NCI-H345 treated with DMSO at 0.1 percent for 48 hours (cell line): ENCODE results near the gene CT45A3.
"Not testable (repeated sequence)": the region's sequence is repeated elsewhere in the genome, so short reads cannot be mapped to it uniquely, and the experiment has no call there.

Experiments
- DNase-seq: peaks from one replicate; lab custom pipeline; 2025; ENCODE audit not compliant: unreplicated experiment; lab: John Stamatoyannopoulos, UW

Gene CT45A3, protein sequence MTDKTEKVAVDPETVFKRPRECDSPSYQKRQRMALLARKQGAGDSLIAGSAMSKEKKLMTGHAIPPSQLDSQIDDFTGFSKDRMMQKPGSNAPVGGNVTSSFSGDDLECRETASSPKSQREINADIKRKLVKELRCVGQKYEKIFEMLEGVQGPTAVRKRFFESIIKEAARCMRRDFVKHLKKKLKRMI

DNA sequence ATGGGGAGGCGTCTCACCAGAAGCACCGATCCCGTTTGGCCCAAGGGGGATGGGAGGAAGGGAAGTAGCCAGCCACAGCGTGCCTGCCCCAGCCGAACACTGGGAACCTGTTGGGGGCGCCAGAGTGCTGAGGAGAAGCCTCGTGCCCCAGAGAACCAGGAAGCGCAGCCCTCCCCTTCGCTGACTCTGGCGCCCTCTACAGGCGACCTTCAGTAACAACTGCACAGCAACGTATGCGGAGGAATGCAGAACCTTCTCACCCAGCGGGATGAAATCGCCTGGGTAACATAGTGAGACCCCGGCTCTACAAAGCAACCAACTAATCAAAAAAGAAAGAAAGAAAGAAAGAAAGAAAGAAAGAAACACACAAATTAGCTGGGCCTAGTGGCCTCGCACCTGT is at the start of gene CT45A3:
Gene CT45A3, minus strand, starts transcription at position 101 of the 400 bp plus-strand sequence. CDS start 3,747 bp downstream, outside the sequence.
- DNase-seq, result not testable (repeated sequence)

DNA sequence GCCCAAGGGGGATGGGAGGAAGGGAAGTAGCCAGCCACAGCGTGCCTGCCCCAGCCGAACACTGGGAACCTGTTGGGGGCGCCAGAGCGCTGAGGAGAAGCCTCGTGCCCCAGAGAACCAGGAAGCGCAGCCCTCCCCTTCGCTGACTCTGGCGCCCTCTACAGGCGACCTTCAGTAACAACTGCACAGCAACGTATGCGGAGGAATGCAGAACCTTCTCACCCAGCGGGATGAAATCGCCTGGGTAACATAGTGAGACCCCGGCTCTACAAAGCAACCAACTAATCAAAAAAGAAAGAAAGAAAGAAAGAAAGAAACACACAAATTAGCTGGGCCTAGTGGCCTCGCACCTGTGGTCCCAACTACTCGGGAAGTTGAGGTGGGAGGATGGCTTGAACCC is 34.7 kb upstream of the CT45A3 start, which contains the start of gene CT45A6:
Gene CT45A6, minus strand, starts transcription at position 101 of the 400 bp plus-strand sequence. CDS start 3,794 bp downstream, outside the sequence.
- not testable (repeated sequence) for DNase-seq

DNA sequence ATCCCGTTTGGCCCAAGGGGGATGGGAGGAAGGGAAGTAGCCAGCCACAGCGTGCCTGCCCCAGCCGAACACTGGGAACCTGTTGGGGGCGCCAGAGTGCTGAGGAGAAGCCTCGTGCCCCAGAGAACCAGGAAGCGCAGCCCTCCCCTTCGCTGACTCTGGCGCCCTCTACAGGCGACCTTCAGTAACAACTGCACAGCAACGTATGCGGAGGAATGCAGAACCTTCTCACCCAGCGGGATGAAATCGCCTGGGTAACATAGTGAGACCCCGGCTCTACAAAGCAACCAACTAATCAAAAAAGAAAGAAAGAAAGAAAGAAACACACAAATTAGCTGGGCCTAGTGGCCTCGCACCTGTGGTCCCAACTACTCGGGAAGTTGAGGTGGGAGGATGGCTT is 17.4 kb upstream of the CT45A3 start, which contains the start of gene CT45A5:
Gene CT45A5, minus strand, starts transcription at position 101 of the 400 bp plus-strand sequence. CDS start 3,774 bp downstream, outside the sequence.
- DNase-seq, result not testable (repeated sequence)

DNA sequence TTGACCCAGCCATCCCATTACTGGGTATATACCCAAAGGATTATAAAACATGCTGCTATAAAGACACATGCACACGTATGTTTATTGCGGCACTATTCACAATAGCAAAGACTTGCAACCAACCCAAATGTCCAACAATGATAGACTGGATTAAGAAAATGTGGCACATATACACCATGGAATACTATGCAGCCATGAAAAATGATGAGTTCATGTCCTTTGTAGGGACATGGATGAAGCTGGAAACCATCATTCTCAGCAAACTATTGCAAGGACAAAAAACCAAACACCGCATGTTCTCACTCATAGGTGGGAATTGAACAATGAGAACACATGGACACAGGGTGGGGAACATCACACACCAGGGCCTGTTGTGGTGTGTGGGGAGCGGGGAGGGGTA is 23.3 kb downstream of the CT45A3 start:
- DNase-seq, result not testable (repeated sequence)

DNA sequence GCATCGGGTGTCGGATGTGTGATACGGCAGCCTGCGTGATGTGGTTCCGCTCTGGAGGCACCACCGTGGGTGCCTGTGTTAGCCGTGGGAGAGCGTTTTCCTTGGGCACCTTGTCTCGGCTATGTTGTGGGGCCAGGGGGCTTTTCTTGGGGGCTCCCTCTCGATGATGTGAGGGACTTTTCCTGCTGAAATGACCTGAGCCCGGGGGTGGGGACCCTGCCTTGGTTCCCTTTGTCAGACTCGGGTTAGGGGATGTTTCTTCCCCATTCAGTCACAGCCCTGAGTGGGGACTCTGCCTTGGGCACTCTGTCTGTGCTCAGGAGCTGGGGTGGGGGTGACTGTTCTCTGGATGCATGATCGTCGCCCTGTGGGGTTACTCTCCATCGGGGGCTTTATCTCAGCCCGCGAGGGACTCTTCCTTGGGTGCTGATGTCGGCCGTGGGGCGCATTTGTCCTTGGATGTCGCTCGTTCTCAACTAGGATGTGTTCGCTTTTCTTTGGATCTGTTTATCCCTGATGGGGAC is 26.7 kb downstream of the CT45A3 start:
- no peak for DNase-seq

DNA sequence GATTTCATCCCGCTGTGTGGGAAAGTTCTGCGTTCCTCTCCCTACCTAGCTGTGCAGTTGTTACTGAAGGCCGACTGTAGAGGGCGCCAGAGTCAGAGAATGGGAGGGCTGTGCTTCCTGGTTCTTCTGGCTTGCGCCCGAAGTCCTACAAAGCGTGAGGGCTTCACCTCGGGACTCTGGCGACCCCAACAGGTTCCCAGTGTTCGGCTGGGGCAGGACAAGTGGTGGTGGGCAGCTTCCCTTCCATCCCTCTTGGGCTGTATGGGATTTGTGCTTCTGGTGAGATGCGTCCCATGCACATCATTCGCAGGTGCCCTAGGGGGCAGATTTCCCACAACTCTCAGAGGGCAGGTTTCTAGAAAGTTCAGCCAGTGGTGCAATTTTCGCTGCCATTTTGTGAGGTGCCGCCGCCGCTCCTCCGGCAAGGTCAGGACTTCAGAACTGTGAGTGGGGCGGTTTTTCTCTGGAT is 27.3 kb downstream of the CT45A3 start:
- DNase-seq, result no peak

DNA sequence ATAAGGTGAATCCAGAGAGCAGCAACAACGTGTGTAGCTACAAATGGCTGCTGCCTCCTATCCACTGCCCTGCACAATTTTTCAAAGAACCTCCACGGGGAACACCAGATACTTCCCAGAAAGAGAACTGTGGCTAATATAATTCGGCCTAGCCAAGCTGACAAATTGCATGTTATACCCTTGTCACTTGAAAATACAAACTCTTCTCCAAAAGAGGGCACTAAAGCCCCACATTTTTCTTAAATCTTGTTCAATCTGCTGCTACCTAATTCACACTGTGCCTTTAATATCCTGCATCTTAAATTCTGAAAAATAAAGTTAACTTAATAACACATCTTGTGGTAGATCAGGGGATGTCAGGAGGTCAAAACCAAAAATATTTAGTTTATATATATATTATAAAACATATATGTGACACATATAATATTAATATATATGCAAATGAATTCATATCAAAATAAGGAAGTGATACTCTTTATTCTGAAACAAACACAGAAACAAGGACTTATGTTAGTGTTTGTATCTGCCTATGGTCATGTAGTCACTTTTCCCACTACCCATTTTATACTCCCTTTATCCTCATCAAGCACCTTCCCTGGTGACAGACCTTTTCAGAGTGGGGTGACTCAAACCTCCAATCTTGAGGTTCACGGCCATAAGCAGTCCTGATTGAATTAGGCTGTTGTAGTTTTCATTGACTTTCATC is 30.5 kb downstream of the CT45A3 start:
- no peak for DNase-seq

DNA sequence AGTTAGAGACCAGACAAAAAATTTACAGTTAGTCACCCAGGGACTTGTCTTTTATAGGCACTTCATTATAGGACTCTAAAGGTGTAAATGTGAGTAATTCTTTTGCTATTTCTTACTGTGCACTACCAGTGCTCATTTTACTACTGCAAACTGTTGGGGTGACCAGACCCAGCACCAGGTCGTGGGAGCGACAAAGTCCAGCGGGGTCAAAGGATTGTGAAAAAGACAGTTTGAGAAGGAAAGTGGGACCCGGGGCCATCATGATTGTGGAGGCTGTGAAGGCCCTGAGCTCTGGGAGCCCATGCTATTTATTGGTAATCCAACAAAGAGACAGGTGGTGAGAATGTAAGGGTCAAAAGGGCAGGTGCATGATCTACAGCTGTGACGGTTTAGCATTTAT is 33.3 kb downstream of the CT45A3 start:
- DNase-seq, result not testable (repeated sequence)

DNA sequence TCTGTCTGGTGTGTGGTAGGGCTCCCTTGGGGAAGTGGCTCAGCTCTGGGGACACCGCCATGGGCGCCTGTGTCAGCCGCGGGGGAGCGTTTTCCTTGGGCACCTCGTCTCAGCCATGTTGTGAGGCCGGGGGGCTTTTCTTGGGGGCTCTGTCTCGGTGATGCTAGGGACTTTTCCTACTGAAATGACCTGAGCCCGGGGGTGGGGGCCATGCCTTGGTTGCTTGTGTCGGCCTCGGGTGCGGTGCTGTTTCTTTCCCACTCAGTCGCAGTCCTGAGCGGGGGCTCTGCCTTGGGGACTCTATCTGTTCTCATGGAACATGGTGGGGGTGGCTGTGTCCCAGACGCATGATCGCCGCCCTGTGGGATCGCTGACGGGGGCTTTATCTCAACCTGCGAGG is 54.2 kb downstream of the CT45A3 start:
- no peak for DNase-seq

DNA sequence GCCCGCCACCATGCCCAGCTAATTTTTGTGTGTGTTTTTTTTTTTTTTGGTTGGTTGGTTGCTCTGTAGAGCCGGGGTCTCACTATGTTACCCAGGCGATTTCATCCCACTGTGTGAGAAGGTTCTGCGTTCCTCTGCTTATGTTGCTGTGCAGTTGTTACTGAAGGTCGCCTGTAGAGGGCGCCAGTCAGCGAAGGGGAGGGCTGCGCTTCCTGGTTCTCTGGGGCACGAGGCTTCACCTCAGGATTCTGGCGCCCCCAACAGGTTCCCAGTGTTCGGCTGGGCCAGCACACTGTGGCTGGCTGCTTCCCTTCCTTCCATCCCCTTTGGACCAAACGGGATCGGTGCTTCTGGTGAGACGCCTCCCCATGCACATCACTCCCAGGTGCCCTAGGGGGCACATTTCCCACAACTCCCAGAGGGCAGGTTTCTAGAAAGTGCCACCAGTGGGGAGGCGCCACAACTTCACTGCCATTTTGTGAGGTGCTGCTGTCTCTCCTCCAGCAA is 54.8 kb downstream of the CT45A3 start, which contains the start of gene CT45A1:
Gene CT45A1, plus strand, starts transcription at position 457 of the 507 bp plus-strand sequence. CDS start 5,302 bp downstream, outside the sequence.
- DNase-seq, result not testable (repeated sequence)
